BLaER1 (cell line): Measurements from ENCODE around the gene SLC25A22.
A peak's percentile ranks its signal among the peaks of the same experiment; 100 is the strongest.

Source experiments
- H3K27ac ChIP-seq: shearing (Covaris generic); formaldehyde crosslinking; 2 replicates; pipeline ENCODE4 v1.8.1; 2022
- H3K27me3 ChIP-seq: shearing (Covaris generic); formaldehyde crosslinking; 2 replicates; pipeline ENCODE4 v1.8.1; 2022
- H3K36me3 ChIP-seq: shearing (Covaris generic); formaldehyde crosslinking; 2 replicates; pipeline ENCODE4 v1.8.1; 2022
- H3K4me1 ChIP-seq: shearing (Covaris generic); formaldehyde crosslinking; 2 replicates; pipeline ENCODE4 v1.8.1; 2022
- H3K4me2 ChIP-seq: shearing (Covaris generic); formaldehyde crosslinking; 2 replicates; pipeline ENCODE4 v1.8.1; 2022
- H3K4me3 ChIP-seq: shearing (Covaris generic); formaldehyde crosslinking; 2 replicates; pipeline ENCODE4 v1.8.1; 2022
- H3K9ac ChIP-seq: shearing (Covaris generic); formaldehyde crosslinking; 2 replicates; pipeline ENCODE4 v1.8.1; 2022
- H3K9me3 ChIP-seq: shearing (Covaris generic); formaldehyde crosslinking; 2 replicates; pipeline ENCODE4 v1.8.1; 2022
- H4K20me1 ChIP-seq: shearing (Covaris generic); formaldehyde crosslinking; 2 replicates; pipeline ENCODE4 v1.8.1; 2022
- Cebpa-rat ChIP-seq: shearing (Covaris generic); IDR thresholded peaks from 2 replicates; pipeline ENCODE4 v1.8.1; 2022

The SLC25A22 gene

DNA sequence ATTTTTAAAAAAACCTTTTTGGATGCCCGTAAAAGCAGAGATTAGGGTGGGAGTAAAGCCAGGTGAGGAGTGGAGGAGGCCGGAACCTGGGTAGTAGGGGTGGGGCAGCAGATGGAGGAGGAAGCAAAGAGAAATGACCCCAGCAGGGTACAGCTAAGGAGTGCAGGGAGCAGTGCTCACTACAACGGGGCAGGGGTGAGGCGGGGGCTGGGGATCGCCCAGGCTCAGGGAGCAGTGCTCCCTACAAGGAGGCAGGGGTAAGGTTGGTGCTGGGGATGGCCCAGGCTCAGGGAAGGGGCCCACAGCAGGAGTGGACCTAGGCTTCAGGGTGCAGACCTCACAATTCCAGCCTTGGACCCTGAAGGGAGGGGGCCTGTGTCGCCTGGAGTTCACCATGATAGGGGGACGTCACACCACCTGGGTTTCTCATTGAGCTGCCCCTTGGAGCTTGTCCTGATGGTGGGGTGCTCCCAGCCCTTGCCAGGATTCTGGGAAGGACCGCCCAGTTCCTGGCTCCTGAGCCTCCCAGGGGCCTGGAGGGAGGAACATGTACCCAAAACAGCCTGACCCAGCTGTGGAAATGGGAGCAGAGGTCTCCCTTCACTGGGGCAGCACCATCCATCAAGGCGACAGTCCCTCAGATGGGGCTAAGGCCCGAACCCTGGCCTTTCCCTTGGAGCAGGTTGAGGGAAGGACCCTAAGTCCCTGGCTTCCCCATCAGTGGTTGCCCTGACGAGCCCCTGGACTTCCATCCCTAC is 17.8 kb upstream of the SLC25A22 start:
- Histone ChIP-seq H4K20me1 (peaks cover 51% of the 10 kb centered on the region), H3K4me3 (no peak overlapping the region), H3K9ac (no peak overlapping the region), H3K27ac (no peak overlapping the region), H3K9me3 (no peaks in the 10 kb centered on the region), H3K4me2 (no peak overlapping the region), H3K4me1 (peaks cover 43% of the 10 kb centered on the region), H3K27me3 (no peaks in the 10 kb centered on the region), H3K36me3 (peaks cover 56% of the 10 kb centered on the region)
- no peak for TF ChIP-seq Cebpa-rat

DNA sequence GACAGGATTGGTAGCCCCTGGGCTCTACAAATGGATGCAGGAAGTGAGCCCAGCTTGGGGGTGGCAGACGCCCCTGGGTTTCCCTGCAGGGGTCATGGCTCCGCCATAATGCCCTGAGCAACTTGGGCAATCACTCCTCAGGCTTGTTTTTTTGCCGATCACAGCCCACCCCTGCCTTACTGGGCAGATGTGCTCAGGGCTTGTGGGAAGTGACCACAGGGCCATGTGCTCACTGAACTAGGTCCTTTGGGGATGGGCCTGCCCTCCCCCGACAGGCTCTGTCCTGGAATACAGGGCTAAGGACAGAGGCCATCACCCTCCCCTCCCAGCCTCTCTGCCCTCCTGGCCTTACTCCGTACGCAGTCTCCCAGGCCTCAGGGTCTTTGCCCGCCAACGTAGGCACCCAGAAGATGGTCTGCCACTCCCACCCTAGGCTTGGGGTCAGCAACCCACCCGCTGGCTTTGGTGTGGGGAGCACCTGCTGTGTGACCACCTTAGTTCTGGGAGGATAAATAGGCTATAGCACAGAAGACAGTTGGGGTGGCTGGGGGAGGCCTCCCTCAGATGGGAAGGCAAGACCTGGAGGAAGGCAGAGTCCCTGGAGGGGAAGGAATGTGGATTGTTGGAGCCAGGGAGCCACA is 15.5 kb upstream of the SLC25A22 start:
- Histone ChIP-seq H3K27ac (no peak overlapping the region), H3K36me3 (peaks cover 57% of the 10 kb centered on the region), H3K27me3 (no peaks in the 10 kb centered on the region), H3K9me3 (no peaks in the 10 kb centered on the region), H3K9ac (0 out of 2 replicates have a peak overlapping the region, but pooled peaks have one; percentile 22), H3K4me1 (peaks cover 36% of the 10 kb centered on the region), H3K4me2 (no peak overlapping the region), H4K20me1 (peaks cover 51% of the 10 kb centered on the region), H3K4me3 (no peak overlapping the region)
- no peak for TF ChIP-seq Cebpa-rat

- no peaks in the 10 kb centered on the region for H3K9me3 ChIP-seq
- no peak overlapping the region for H3K27ac ChIP-seq
- 0 out of 2 replicates have a peak overlapping the region, but pooled peaks have one; percentile 100 for H3K9ac ChIP-seq
- H3K4me3 ChIP-seq: no peak overlapping the region
- no peaks in the 10 kb centered on the region for H3K27me3 ChIP-seq
- no peak for TF ChIP-seq Cebpa-rat
- H3K4me2 ChIP-seq: no peak overlapping the region
- H3K4me1 ChIP-seq: peaks cover 40% of the 10 kb centered on the region
- H3K36me3 ChIP-seq: peaks cover 57% of the 10 kb centered on the region
- H4K20me1 ChIP-seq: peaks cover 51% of the 10 kb centered on the region
Observed at GRCh38 chr11:813072-813455, 15.0 kb upstream of the SLC25A22 start.

DNA sequence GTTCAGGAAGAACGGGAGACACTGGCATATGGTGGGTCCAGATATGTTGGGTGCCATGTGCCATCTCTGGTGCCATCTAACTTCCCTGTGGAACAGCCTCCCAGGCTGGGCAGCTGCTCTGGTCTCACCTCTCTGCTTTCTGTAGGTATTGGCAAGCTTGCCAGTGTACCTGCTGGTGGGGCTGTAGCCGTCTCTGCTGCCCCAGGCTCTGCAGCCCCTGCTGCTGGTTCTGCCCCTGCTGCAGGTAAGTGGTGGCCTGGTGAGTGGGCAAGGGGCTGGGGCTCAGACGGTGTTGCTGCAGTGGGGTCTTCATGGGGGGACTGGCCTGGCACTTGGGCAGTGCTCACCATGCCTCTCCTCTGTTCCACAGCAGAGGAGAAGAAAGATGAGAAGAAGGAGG is 14.3 kb upstream of the SLC25A22 start:
- Histone ChIP-seq H4K20me1 (peaks cover 51% of the 10 kb centered on the region), H3K9ac (peak overlapping the region; percentile 100; the same call in 1 of the 2 replicates), H3K36me3 (peaks cover 57% of the 10 kb centered on the region), H3K4me1 (peaks cover 44% of the 10 kb centered on the region), H3K4me2 (peak overlapping the region; percentile 96), H3K27me3 (no peaks in the 10 kb centered on the region), H3K4me3 (no peak overlapping the region), H3K9me3 (no peaks in the 10 kb centered on the region), H3K27ac (no peak overlapping the region; the same call in 1 of the 2 replicates)
- TF ChIP-seq Cebpa-rat: no peak

- Histone ChIP-seq H3K36me3 (peaks cover 57% of the 10 kb centered on the region), H3K9me3 (no peaks in the 10 kb centered on the region), H3K9ac (peak overlapping the region; percentile 100), H3K4me2 (peak overlapping the region; percentile 96), H4K20me1 (peaks cover 51% of the 10 kb centered on the region), H3K27ac (peak overlapping the region; percentile 100), H3K27me3 (no peaks in the 10 kb centered on the region), H3K4me1 (peaks cover 44% of the 10 kb centered on the region), H3K4me3 (peak overlapping the region; percentile 100)
- TF ChIP-seq Cebpa-rat: no peak
Observed at GRCh38 chr11:811446-812245, 13.6 kb upstream of the SLC25A22 start.

- Histone ChIP-seq H3K27me3 (no peaks in the 10 kb centered on the region), H3K4me3 (peak overlapping the region; percentile 100), H4K20me1 (peaks cover 44% of the 10 kb centered on the region), H3K36me3 (peaks cover 44% of the 10 kb centered on the region), H3K9ac (peak overlapping the region; percentile 100), H3K4me1 (peaks cover 56% of the 10 kb centered on the region), H3K27ac (peak overlapping the region; percentile 100), H3K4me2 (peak overlapping the region; percentile 96), H3K9me3 (no peaks in the 10 kb centered on the region)
- TF ChIP-seq Cebpa-rat: no peak
Observed at GRCh38 chr11:810040-810567, 12.0 kb upstream of the SLC25A22 start.

DNA sequence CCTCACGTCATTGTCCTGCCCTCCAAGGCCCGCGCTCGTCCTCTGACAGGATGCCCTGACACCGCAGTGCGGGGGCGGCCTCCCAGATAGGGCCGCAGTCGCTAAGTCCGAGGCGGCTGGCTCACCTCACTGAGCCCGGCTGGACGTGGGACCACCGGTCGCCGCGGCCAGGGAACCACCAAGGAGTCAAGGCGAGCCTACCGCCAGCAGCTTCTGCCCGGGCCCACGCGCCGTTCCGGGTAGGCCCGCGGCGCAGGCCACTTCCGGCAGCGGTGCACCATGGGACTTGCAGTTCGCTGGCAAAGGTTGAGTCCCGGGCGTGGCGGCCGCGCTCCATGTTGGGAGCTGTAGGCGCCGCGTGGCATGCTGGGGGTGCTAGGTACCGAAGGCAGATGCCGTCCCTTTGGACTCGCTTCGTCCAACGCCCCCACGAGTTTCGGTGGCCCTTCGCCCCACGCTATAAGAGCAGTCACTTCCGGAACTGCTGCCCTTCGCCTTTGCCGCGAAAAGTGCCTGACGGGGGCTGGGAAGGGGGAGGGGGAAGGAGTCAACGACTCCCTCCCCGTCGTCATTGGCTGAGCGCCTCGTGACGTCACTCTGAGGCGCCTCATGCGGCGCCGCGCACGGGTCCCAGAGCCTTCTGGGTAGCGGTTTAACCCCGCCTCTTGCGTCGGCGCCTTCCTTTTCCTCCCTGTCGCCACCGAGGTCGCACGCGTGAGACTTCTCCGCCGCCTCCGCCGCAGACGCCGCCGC is 11.4 kb upstream of the SLC25A22 start, which contains the start of gene RPLP2:
RPLP2 (plus strand) TSS at position 681 of the 753 bp plus-strand sequence. CDS start 268 bp downstream, outside the sequence.
- H3K4me1 ChIP-seq: peaks cover 60% of the 10 kb centered on the region
- H3K4me3 ChIP-seq: peak within 1 kb of the TSS; percentile 100
- TF ChIP-seq Cebpa-rat: no peak
- H3K9ac ChIP-seq: peak within 1 kb of the TSS; percentile 100
- peak within 1 kb of the TSS; percentile 96 for H3K4me2 ChIP-seq
- peaks cover 37% of the 10 kb centered on the region for H3K36me3 ChIP-seq
- H3K27me3 ChIP-seq: no peaks in the 10 kb centered on the region
- H3K27ac ChIP-seq: peak within 1 kb of the TSS; percentile 100
- no peaks in the 10 kb centered on the region for H3K9me3 ChIP-seq
- H4K20me1 ChIP-seq: peaks cover 48% of the 10 kb centered on the region

- peaks cover 51% of the 10 kb centered on the region for H4K20me1 ChIP-seq
- peak overlapping the region; percentile 100 for H3K4me3 ChIP-seq
- H3K9ac ChIP-seq: peak overlapping the region; percentile 100
- H3K4me1 ChIP-seq: peaks cover 66% of the 10 kb centered on the region
- no peaks in the 10 kb centered on the region for H3K9me3 ChIP-seq
- TF ChIP-seq Cebpa-rat: no peak
- H3K27me3 ChIP-seq: no peaks in the 10 kb centered on the region
- peaks cover 29% of the 10 kb centered on the region for H3K36me3 ChIP-seq
- peak overlapping the region; percentile 85 for H3K4me2 ChIP-seq
- peak overlapping the region; percentile 100 for H3K27ac ChIP-seq
Observed at GRCh38 chr11:808427-809286, 10.6 kb upstream of the SLC25A22 start.
